Neutrophil (primary cell): Measurements from ENCODE around the gene ANP32E.
A peak's percentile ranks its signal among the peaks of the same experiment; 100 is the strongest.
"Not testable (repeated sequence)": the region's sequence is repeated elsewhere in the genome, so short reads cannot be mapped to it uniquely, and the experiment has no call there.

Experiments
- H3K27ac ChIP-seq: fragments of 200-600 bp; sonication (generic); 2 replicates; pipeline ENCODE4 v1.5.1; 2016; ENCODE audit warnings: mild to moderate bottlenecking, moderate library complexity
- H3K27me3 ChIP-seq: fragments of 200-600 bp; sonication (generic); 2 replicates; pipeline ENCODE4 v1.6.0; 2016; ENCODE audit warnings: mild to moderate bottlenecking
- H3K36me3 ChIP-seq: fragments of 200-600 bp; sonication (generic); 2 replicates; pipeline ENCODE4 v1.5.1; 2017
- H3K4me1 ChIP-seq, 2 experiments: fragments of 200-600 bp in 1 of 2; sonication (generic) in 1 of 2; 1 replicate in 1 of 2; 2 replicates in 1 of 2; pipeline versions ENCODE4 v1.5.1 to v1.6.1; 2013 to 2016; ENCODE audit warnings: low read depth in 1 of 2, low read length in 1 of 2, mild to moderate bottlenecking in 1 of 2, moderate library complexity in 1 of 2; ENCODE audit not compliant: control insufficient read depth in 1 of 2, insufficient read depth in 1 of 2
- H3K4me3 ChIP-seq, 2 experiments: fragments of 200-600 bp in 1 of 2; sonication (generic) in 1 of 2; 1 replicate in 1 of 2; 2 replicates in 1 of 2; pipeline ENCODE4 v1.5.1; 2013 to 2016; ENCODE audit warnings: low read depth in 1 of 2, low read length in 1 of 2, mild to moderate bottlenecking in 1 of 2, moderate library complexity in 1 of 2
- H3K9me3 ChIP-seq: fragments of 200-600 bp; sonication (generic); 2 replicates; pipeline ENCODE4 v1.5.1; 2016
- TF ChIP-seq, protein P1 (sequence below): fragments of 200-600 bp; sonication (generic); IDR thresholded peaks from 2 replicates; pipeline ENCODE4 v1.5.1; 2016; ENCODE audit warnings: antibody characterized with exemption

Gene ANP32E

DNA sequence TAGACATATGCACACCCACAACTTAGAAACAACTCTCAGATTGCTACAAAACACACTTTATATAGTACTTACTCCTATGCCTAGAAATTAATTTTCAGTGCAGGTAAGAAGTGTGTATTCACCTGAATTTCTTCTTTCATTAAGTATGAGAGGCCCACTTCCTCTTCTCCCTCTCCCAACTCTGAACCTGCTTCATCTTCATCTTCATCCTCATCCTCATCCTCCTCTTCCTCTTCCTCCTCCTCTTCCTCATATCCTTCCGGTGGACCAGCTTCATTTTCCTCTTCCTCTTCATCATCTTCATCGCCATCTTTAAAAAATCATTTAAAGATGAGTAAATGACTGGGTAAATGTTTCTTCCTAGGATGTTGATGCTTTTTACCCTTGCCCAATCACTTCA, 9.4 kb downstream of the ANP32E start:
- H3K27me3 ChIP-seq: no peaks in the 10 kb centered on the region
- H3K4me1 ChIP-seq: peaks cover 25 to 33% of the 10 kb centered on the region in 2 experiments
- TF ChIP-seq, protein P1, sequence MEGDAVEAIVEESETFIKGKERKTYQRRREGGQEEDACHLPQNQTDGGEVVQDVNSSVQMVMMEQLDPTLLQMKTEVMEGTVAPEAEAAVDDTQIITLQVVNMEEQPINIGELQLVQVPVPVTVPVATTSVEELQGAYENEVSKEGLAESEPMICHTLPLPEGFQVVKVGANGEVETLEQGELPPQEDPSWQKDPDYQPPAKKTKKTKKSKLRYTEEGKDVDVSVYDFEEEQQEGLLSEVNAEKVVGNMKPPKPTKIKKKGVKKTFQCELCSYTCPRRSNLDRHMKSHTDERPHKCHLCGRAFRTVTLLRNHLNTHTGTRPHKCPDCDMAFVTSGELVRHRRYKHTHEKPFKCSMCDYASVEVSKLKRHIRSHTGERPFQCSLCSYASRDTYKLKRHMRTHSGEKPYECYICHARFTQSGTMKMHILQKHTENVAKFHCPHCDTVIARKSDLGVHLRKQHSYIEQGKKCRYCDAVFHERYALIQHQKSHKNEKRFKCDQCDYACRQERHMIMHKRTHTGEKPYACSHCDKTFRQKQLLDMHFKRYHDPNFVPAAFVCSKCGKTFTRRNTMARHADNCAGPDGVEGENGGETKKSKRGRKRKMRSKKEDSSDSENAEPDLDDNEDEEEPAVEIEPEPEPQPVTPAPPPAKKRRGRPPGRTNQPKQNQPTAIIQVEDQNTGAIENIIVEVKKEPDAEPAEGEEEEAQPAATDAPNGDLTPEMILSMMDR: no peak
- no peaks in the 10 kb centered on the region for H3K9me3 ChIP-seq
- H3K36me3 ChIP-seq: peaks cover 3% of the 10 kb centered on the region
- peak overlapping the region; percentile 71 for H3K27ac ChIP-seq
- H3K4me3 ChIP-seq: no peak overlapping the region

DNA sequence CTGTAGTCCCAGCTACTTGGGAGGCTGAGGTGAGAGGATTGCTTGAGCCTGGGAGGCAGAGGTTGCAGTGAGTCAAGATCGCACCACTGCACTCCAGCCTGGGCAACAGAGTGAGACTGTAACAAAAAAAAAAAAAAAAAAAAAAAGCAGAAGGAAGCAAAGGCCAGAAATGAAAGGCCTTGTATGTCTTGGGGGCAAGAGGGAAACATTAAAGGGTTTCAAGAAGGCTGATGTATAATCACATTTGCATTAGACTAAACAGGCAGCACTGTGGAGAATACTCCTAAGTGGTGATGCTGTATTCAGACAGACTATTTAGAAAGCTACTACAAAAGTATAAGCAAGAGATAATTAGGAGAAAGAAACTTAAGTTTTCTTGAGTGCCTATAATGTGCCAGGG, 10.4 kb downstream of the ANP32E start:
- Histone ChIP-seq H3K9me3 (no peaks in the 10 kb centered on the region), H3K36me3 (peaks cover 4% of the 10 kb centered on the region), H3K4me3 (no peak overlapping the region), H3K4me1 (peaks cover 25 to 33% of the 10 kb centered on the region in 2 experiments), H3K27me3 (no peaks in the 10 kb centered on the region), H3K27ac (peak overlapping the region; percentile 71)
- TF ChIP-seq, protein P1: no peak

DNA sequence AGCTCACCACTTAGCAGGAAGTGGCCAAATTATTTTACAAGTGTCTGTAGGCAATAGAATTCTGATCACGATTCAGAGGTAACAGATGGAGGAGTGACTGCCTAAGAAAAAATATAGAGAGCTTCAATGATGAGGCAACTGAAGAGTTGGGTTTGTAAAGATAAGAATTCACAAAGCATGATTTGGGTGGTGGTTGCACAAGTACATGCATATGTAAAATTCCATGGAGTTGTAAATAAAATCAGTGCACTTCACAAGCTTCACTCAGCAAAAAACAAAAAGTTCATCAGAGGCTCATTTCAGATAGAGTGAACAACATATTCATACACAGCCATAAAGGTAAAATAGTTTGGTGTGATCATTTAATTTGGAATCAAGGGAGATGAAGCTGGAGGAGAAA, 10.9 kb downstream of the ANP32E start:
- peaks cover 8% of the 10 kb centered on the region for H3K36me3 ChIP-seq
- no peaks in the 10 kb centered on the region for H3K27me3 ChIP-seq
- H3K4me1 ChIP-seq: peaks cover 25 to 33% of the 10 kb centered on the region in 2 experiments
- no peaks in the 10 kb centered on the region for H3K9me3 ChIP-seq
- peak overlapping the region; percentile 71 for H3K27ac ChIP-seq
- TF ChIP-seq, protein P1: no peak
- no peak overlapping the region for H3K4me3 ChIP-seq

DNA sequence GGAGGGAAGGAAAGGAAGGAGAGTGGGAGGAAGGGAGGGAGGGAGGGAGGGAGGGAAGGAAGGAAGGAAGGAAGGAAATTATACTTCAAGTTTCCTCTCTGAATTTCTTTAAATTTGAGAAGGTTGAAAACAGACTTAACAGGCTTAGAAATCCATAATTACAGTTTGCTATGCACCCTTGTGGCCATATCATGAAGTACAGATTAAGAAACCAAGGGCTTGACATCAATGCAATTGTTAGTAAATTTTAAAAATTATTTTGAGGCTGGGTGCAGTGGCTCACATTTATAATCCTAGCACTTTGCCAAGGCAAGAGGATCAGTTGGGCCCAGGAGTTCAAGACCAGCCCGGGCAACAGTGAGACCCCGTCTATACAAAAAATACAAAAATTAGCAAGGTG, 14.4 kb downstream of the ANP32E start:
- Histone ChIP-seq H3K36me3 (peaks cover 5% of the 10 kb centered on the region), H3K27me3 (no peaks in the 10 kb centered on the region), H3K4me3 (no peak overlapping the region), H3K9me3 (no peaks in the 10 kb centered on the region), H3K27ac (no peak overlapping the region), H3K4me1 (peaks cover 32 to 37% of the 10 kb centered on the region in 2 experiments)
- TF ChIP-seq, protein P1: no peak

DNA sequence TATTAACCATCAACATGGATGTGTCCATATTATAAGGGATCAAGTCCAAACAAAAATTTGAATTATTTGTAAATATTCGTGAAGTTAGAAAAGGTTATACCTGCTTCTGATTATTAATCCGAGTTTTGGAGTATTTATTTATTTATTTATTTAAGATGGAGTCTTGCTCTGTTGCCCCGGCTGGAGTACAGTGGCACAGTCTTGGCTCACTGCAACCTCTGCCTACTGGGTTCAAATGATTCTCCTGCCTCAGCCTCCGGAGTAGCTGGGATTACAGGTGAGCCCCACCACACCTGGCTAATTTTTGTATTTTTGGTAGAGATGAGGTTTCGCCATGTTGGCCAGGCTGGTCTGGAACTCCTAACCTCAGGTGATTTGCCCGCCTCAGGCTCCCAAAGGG, 20.1 kb downstream of the ANP32E start:
- not testable (repeated sequence) for H3K9me3 ChIP-seq, H3K4me3 ChIP-seq, H3K27me3 ChIP-seq, H3K36me3 ChIP-seq
- Histone ChIP-seq H3K4me1 (peaks cover 27 to 30% of the 10 kb centered on the region in 2 experiments), H3K27ac (peak overlapping the region; percentile 67)

DNA sequence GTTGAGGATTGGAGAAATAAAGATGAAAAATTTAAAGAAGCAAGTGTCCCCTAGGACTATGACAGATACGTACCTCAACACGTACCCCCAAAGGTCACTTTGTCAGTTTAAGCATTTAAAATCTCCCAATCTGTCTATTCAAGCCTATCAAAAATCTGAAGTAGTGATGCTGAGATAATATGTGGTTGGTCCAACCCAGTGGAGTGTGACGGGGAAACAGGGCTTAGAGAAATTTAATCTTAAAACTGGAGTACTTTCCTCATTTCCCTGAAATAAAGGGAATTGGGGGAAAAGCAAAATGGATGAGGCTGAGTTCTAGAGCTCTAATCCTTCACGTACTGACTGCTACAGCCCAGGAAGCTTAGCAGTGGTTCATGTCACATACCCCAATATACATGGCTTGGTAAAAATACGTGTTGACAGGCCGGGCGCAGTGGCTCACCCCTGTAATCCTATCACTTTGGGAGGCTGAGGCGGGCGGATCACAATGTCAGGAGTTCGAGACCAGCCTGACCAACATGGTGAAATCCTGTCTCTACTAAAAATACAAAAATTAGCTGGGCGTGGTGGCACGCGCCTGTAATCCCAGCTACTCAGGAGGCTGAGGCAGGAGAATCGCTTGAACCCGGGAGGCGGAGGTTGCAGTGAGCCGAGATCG, 21.7 kb downstream of the ANP32E start:
- peak overlapping the region; percentile 64 to 70 for H3K4me3 ChIP-seq
- H3K4me1 ChIP-seq: peaks cover 27 to 30% of the 10 kb centered on the region in 2 experiments
- not testable (repeated sequence) for H3K9me3 ChIP-seq, H3K27me3 ChIP-seq, H3K36me3 ChIP-seq
- H3K27ac ChIP-seq: peak overlapping the region; percentile 84
